IPS-18a (cell line): ENCODE results near the gene ZNF600.
A peak's percentile ranks its signal among the peaks of the same experiment; 100 is the strongest.
"Not testable (repeated sequence)": the region's sequence is repeated elsewhere in the genome, so short reads cannot be mapped to it uniquely, and the experiment has no call there.

Experiments used
- H3K27ac ChIP-seq: one replicate; pipeline ENCODE4 v1.5.1; 2013; ENCODE audit warnings: low read length
- H3K27me3 ChIP-seq: one replicate; pipeline ENCODE4 v1.6.1; 2013; ENCODE audit warnings: mild to moderate bottlenecking, low read length; ENCODE audit not compliant: control insufficient read depth, insufficient read depth
- H3K36me3 ChIP-seq: one replicate; pipeline ENCODE4 v1.6.1; 2013; ENCODE audit warnings: low read depth, low read length; ENCODE audit not compliant: control insufficient read depth
- H3K4me1 ChIP-seq: one replicate; pipeline ENCODE4 v1.6.1; 2013; ENCODE audit warnings: low read depth, low read length; ENCODE audit not compliant: control insufficient read depth
- H3K4me3 ChIP-seq: one replicate; pipeline ENCODE4 v1.5.1; 2013; ENCODE audit warnings: low read length
- H3K9ac ChIP-seq: one replicate; pipeline ENCODE4 v1.6.1; 2013; ENCODE audit warnings: mild to moderate bottlenecking, low read length, moderate library complexity
- H3K9me3 ChIP-seq: one replicate; pipeline ENCODE4 v1.6.1; 2013; ENCODE audit warnings: low read depth, low read length; ENCODE audit not compliant: control insufficient read depth

The ZNF600 gene

DNA sequence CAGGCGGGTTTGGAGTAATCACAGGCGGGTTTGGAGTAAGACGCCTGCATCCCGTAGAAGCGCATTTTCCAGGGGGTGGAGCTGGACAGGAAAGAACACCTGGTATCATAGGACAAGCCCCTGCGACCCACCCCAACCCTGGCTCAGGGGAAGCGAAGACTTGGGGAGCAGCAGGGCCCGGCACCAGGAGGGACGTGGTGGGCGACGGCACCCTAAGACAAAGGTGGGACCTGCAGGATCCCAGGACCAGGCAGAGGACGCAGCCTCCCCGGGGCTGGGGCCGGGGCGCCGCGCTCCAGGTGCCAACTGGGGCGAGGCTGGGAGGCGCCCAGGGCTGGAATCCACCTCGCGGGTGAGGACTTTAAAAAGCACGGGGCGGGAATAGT is 520 bp downstream of the ZNF600 start:
- H3K4me3 ChIP-seq: peak overlapping the region; percentile 67
- H3K9ac ChIP-seq: peak overlapping the region; percentile 57
- H3K9me3 ChIP-seq: no peaks in the 10 kb centered on the region
- H3K27ac ChIP-seq: no peak overlapping the region
- peaks cover 27% of the 10 kb centered on the region for H3K27me3 ChIP-seq
- H3K4me1 ChIP-seq: no peaks in the 10 kb centered on the region
- H3K36me3 ChIP-seq: no peaks in the 10 kb centered on the region

DNA sequence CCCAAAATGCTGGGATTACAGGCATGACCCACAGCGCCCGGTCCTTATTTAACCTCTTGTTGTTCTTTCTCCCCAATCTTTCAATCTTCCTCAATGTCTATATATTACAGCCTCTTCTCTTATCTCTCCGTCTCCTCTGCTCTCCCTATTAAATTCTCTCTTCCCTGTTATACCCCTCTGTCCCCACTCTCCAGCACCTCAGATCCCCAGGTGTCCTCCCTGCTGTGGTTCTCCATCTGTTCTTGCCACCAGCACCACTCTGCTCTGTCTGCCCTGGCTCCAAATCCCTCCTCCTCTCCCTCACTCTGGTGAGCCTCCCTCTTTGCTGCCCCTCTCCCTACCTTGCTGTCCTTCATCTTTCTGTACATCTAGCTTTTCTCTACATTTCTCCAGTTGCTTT is 1.1 kb downstream of the ZNF600 start:
- Histone ChIP-seq H3K27ac (no peak overlapping the region), H3K36me3 (no peaks in the 10 kb centered on the region), H3K4me3 (peak overlapping the region; percentile 67), H3K4me1 (no peaks in the 10 kb centered on the region), H3K9me3 (no peaks in the 10 kb centered on the region), H3K27me3 (peaks cover 27% of the 10 kb centered on the region), H3K9ac (no peak overlapping the region)

DNA sequence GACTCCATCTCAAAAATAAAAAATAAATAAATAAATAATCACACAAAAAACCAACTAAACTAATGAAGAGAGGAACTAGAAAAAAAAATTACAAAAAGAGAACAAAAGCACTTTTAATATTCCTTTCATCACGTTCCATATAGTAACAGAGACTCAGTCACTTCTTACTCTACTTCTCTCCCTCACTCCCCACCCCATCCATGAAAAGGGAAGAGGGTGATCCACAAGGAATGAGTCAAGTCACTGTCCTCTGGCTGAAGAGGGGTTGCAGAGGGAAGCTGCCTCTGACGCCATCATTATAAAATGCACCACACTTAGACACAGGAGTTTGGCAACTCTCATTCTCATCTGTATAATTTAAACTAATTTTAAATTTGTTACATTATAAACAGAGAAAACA is 3.7 kb downstream of the ZNF600 start:
- H3K36me3 ChIP-seq, H3K27ac ChIP-seq, H3K4me1 ChIP-seq, H3K9ac ChIP-seq, H3K4me3 ChIP-seq, H3K9me3 ChIP-seq: not testable (repeated sequence)
- peaks cover 25% of the 10 kb centered on the region for H3K27me3 ChIP-seq

DNA sequence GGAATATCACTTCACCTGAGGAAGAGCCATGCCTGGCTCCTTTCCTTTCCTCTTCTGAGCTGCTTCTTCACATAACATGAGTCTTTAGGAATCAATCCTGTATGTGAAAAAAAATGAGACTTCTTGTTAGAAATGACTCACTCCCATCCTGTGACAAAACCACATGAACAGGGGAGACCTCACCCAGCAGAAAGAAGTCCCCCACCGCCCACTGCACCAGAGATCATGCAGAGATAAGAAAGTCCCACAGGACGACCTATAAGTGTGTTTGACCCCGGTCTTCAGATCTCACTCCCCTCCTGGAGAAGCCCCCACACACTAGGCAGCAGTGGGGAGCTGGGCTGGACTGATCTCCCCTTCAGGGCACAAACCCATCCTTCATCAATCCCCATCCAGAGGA is 7.8 kb downstream of the ZNF600 start:
- H3K9ac ChIP-seq: no peak overlapping the region
- H3K9me3 ChIP-seq: no peaks in the 10 kb centered on the region
- no peaks in the 10 kb centered on the region for H3K4me1 ChIP-seq

DNA sequence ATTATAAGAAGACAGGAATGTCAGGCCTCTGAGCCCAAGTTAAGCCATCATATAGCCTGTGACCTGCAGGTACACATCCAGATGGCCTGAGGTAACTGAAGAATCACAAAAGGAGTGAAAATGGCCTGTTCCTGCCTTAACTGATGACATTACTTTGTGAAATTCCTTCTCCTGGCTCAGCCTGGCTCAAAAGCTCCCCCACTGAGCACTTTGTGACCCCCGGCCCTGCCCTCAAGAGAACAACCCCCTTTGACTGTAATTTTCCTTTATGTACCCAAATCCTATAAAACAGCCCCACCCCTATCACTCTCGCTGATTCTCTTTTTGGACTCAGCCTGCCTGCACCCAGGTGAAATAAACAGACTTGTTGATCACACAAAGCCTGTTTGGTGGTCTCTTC is 30.1 kb downstream of the ZNF600 start:
- H3K36me3 ChIP-seq, H3K4me1 ChIP-seq, H3K27ac ChIP-seq, H3K4me3 ChIP-seq, H3K9me3 ChIP-seq, H3K9ac ChIP-seq, H3K27me3 ChIP-seq: not testable (repeated sequence)

More for the DNA sequence above, 7.8 kb downstream of the ZNF600 start:
- Histone ChIP-seq H3K4me3 (no peak overlapping the region), H3K27me3 (no peaks in the 10 kb centered on the region), H3K27ac (no peak overlapping the region), H3K36me3 (no peaks in the 10 kb centered on the region)

DNA sequence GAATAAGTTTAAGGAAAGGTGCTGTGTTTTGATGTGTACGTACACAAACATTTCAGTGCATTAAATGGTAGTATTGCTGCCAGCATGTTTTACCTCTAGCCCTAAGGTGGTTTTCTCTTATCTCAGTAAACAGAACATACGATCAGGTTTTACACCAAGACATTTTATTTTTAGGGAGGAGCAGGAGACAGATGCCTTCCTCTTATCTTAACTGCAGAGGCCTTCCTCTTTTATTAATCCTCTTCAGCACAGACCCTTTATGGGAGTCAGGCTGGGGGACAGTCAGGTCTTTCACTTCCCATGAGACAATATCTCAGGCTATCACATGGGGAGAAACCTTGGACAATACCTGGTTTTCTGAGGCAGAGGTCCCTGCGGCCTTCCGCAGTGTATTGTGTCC is 36.8 kb downstream of the ZNF600 start:
- no peak overlapping the region for H3K9ac ChIP-seq
- H3K27ac ChIP-seq: no peak overlapping the region
- peaks cover 2% of the 10 kb centered on the region for H3K9me3 ChIP-seq

DNA sequence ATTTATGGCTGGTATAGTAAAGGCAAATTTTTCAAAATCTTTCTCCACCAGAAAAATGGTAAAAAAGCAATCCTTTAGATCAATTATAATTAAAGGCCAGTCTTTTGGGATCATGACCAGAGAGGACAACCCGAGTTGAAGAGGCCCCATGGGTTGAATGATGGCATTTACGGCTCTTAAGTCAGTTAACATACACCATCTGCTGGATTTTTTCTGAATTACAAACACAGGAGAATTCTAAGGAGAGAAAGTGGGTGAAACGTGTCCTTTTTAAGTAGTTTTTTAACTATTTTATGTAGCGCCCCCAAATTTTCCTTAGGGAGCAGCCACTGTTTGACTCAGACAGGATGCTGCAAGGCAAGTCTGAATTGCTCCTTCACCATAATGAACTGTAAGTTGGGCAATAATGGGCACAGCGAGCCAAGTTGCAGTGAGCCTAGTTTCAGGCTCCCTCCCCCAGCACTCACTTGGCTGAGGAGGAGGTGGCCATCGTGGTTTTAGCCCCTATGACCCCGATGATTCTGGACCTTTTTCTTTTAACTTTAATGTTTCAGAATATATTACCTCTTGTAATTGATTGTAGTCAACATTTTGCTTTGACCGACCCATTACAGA is 38.1 kb downstream of the ZNF600 start:
- Histone ChIP-seq H3K4me1 (no peaks in the 10 kb centered on the region), H3K4me3 (peak overlapping the region; percentile 73), H3K9ac (no peak overlapping the region), H3K27me3 (no peaks in the 10 kb centered on the region), H3K27ac (no peak overlapping the region), H3K36me3 (no peaks in the 10 kb centered on the region), H3K9me3 (no peaks in the 10 kb centered on the region)

More for the DNA sequence above, 36.8 kb downstream of the ZNF600 start:
- H3K4me1 ChIP-seq: no peaks in the 10 kb centered on the region
- H3K4me3 ChIP-seq: no peak overlapping the region
- no peaks in the 10 kb centered on the region for H3K36me3 ChIP-seq
- no peaks in the 10 kb centered on the region for H3K27me3 ChIP-seq

DNA sequence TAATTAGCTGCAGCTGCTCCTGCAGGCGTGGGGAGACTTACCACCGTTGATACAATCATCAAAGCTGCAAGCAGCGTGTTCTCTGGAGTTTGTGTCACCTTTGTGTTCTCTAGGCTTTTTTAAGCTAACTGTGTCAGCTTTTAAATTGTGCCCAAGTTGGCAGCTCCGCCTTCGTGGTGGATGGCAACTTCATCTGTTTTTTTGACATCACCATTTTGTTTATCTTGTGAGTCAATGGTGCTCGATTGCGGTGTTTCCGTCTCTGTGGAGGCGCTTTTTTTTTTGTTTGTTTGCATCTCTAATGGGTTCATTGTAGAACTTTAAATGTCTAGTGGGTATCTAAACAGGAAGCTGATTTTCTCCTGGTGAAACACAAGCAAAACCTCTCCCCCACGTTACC is 40.7 kb downstream of the ZNF600 start:
- not testable (repeated sequence) for H3K9me3 ChIP-seq, H3K9ac ChIP-seq, H3K4me3 ChIP-seq, H3K27ac ChIP-seq, H3K4me1 ChIP-seq, H3K27me3 ChIP-seq, H3K36me3 ChIP-seq

DNA sequence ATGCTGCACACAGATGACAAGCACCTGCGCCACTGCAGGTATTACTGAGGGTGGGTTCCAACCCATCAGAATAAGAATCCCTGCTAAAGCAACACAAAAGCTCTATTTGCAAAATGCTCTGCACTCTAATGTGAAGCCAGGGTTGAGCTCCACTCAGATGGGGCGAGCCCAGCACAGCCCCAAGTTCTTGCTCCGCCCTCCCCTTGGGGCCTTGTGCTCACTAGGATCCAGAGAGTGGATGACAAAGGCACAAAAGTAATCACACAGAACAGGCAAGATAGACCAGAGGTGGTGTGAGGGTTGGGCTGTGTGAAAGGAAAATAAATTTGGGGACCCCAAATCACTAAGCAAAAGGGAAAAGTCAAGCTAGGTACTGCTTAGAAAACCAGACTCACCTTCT is 43.5 kb downstream of the ZNF600 start:
- no peaks in the 10 kb centered on the region for H3K27me3 ChIP-seq
- H3K4me3 ChIP-seq: no peak overlapping the region
- H3K4me1 ChIP-seq: peaks cover 1% of the 10 kb centered on the region
- no peak overlapping the region for H3K27ac ChIP-seq
- H3K9ac ChIP-seq: no peak overlapping the region
- no peaks in the 10 kb centered on the region for H3K9me3 ChIP-seq
- H3K36me3 ChIP-seq: no peaks in the 10 kb centered on the region

DNA sequence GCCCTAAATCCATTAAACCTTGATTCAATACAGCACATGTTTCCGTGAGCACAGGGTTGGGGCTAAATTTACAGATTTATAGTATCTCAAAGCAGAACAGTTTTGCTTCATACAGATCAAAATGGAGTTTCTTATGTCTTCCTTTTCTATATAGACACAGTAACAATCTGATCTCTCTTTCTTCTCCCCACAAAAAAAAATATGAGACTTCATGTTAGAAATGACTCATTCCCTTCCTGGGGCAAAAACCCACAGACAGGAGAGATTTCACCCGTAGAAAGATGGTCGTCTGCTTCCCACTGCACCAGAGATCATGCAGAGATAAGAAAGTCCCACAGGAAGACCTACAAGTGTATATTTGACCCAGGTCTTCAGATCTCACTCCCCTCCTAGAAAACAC is 44.1 kb downstream of the ZNF600 start:
- H3K27ac ChIP-seq: no peak overlapping the region

DNA sequence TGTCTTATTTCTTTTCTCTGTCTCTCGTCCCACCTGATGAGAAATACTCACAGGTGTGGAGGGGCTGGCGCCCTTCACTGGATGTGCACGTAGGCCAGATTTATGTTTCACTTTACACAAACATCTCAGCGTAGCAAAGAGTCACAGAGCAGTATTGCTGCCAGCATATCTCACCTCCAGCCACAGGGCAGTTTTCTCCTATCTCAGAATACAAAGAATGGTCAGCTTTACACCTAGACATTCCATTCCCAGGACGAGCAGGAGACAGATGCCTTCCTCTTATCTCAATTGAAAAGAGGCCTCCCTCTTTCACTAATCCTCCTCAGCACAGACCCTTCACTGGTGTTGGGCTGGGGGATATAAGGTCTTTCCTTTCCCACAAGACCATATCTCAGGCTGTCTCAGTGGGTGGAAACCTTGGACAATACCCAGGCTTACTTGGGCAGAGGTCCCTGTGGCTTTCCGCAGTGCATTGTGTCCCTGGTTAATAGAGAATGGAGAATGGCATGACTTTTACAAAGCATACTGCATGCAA is 44.6 kb downstream of the ZNF600 start:
- Histone ChIP-seq H3K9ac (no peak overlapping the region), H3K4me3 (no peak overlapping the region), H3K27ac (no peak overlapping the region), H3K4me1 (peaks cover 3% of the 10 kb centered on the region), H3K36me3 (no peaks in the 10 kb centered on the region), H3K27me3 (no peaks in the 10 kb centered on the region), H3K9me3 (no peaks in the 10 kb centered on the region)

More for the DNA sequence above, 44.1 kb downstream of the ZNF600 start:
- peaks cover 3% of the 10 kb centered on the region for H3K4me1 ChIP-seq
- no peaks in the 10 kb centered on the region for H3K27me3 ChIP-seq
- no peaks in the 10 kb centered on the region for H3K9me3 ChIP-seq
- H3K36me3 ChIP-seq: no peaks in the 10 kb centered on the region
- H3K4me3 ChIP-seq: no peak overlapping the region
- no peak overlapping the region for H3K9ac ChIP-seq

DNA sequence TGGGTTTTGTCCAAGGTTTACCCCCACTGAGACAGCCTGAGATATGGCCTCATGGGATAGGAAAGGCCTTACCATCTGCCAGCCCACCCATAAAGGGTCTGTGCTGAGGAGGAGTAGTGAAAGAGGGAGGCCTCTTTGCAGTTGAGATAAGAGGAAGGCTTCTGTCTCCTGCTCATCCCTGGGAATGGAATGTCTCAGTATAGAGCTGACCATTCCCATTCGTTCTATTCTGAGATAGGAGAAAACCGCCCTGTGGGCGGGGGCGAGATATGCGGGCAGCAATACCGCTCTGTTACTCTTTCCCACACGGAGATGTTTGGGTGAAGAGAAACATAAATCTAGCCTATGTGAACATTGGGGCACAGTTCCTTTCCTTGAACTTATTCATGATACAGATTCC is 45.2 kb downstream of the ZNF600 start:
- not testable (repeated sequence) for H3K4me3 ChIP-seq, H3K9ac ChIP-seq, H3K36me3 ChIP-seq

More for the DNA sequence above, 45.2 kb downstream of the ZNF600 start:
- H3K9me3 ChIP-seq, H3K27ac ChIP-seq, H3K4me1 ChIP-seq, H3K27me3 ChIP-seq: not testable (repeated sequence)
